ENCODE data around the gene CDH4.
A peak's percentile ranks its signal among the peaks of the same experiment; 100 is the strongest.

CDH4 gene

GRCh38 chr20:61551401-61551800 lies 299.3 kb downstream of the CDH4 start:
- H3K23ac ChIP-seq (ENCODE audit: low read depth, low read length, poor library complexity), result no peak overlapping the region
- WGBS, 2 donors (ENCODE audit: extremely low coverage in 2 of 2, insufficient read length in 2 of 2, insufficient replicate concordance in 1 of 2), result no CpG with 5 or more reads among the region's 2 CpGs
- no peak overlapping the region for H3K4me3 ChIP-seq (ENCODE audit: low read length in 2 of 2)
- no peak for DNase-seq (ENCODE audit: low spot score)
- no peak overlapping the region for H2AFZ ChIP-seq (ENCODE audit: low read length)
- H2BK5ac ChIP-seq (ENCODE audit: low read length), result no peak overlapping the region
- no peak overlapping the region for H2BK120ac ChIP-seq (ENCODE audit: low read depth, low read length)
- no peak overlapping the region for H3K9ac ChIP-seq (ENCODE audit: low read depth, low read length, poor library complexity)
- no peak overlapping the region for H4K91ac ChIP-seq (ENCODE audit: low read depth, low read length, poor library complexity)
- no peaks in the 10 kb centered on the region for H3K4me1 ChIP-seq (ENCODE audit: control insufficient read depth in 2 of 2, insufficient read depth in 1 of 2, low read depth in 1 of 2, low read length in 2 of 2)
- peaks cover 4 to 14% of the 10 kb centered on the region in 2 donors for H3K9me3 ChIP-seq (replicated peaks in 1 of 2; ENCODE audit: control insufficient read depth in 2 of 2, insufficient read depth in 1 of 2, low read depth in 1 of 2, low read length in 2 of 2)
- no peaks in the 10 kb centered on the region for H3K79me1 ChIP-seq (ENCODE audit: low read depth, low read length)
- H3K18ac ChIP-seq (ENCODE audit: low read length), result no peak overlapping the region
- H2BK15ac ChIP-seq (ENCODE audit: low read length), result no peak overlapping the region
- no peak overlapping the region for H2BK12ac ChIP-seq (ENCODE audit: low read length)
- H3K4ac ChIP-seq (ENCODE audit: low read length), result no peak overlapping the region
- no peak overlapping the region for H3K27ac ChIP-seq (replicated peaks; ENCODE audit: low read length)
- no peak overlapping the region for H3K14ac ChIP-seq (ENCODE audit: low read length)
- no peak overlapping the region for H2AK5ac ChIP-seq (ENCODE audit: low read depth, low read length)
- H3K36me3 ChIP-seq (replicated peaks in 1 of 2; ENCODE audit: control insufficient read depth in 2 of 2, insufficient read depth in 2 of 2, low read length in 2 of 2), result no peaks in the 10 kb centered on the region
- H3K27me3 ChIP-seq (ENCODE audit: control insufficient read depth in 3 of 3, insufficient read depth in 3 of 3, low read depth in 1 of 3, low read length in 3 of 3), result no peaks in the 10 kb centered on the region
- H3K4me2 ChIP-seq (ENCODE audit: insufficient read depth, low read length, poor library complexity, severe bottlenecking), result no peak overlapping the region
- no peak overlapping the region for H4K8ac ChIP-seq (ENCODE audit: low read depth, low read length)

DNA sequence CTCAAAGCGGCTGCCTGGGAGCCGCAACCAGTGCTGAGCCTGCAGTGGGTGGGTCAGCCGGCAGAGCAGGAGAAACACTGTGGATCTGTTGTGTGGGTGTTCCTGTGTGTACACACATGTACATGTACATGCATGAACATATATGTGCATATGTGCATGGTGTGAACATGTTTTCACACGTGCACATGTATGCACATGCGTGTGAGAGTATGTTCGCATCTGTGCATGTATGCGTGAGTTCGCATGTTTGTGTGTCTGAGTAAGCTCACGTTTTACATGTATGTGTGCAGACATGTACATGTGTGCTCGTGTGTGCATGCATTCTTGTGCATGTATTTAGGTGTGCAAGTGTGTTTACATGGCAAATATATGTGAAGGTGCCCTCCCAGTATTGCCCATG lies 302.6 kb downstream of the CDH4 start:
- Histone ChIP-seq H2BK120ac (ENCODE audit: low read depth, low read length) (no peak overlapping the region), H3K18ac (ENCODE audit: low read length) (no peak overlapping the region), H3K79me1 (ENCODE audit: low read depth, low read length) (no peaks in the 10 kb centered on the region), H2AFZ (ENCODE audit: low read length) (no peak overlapping the region), H2BK15ac (ENCODE audit: low read length) (no peak overlapping the region), H3K14ac (ENCODE audit: low read length) (no peak overlapping the region), H3K4me1 (ENCODE audit: control insufficient read depth in 2 of 2, insufficient read depth in 1 of 2, low read depth in 1 of 2, low read length in 2 of 2) (peaks cover 0 to 6% of the 10 kb centered on the region in 2 donors), H3K4ac (ENCODE audit: low read length) (no peak overlapping the region), H4K8ac (ENCODE audit: low read depth, low read length) (no peak overlapping the region), H3K23ac (ENCODE audit: low read depth, low read length, poor library complexity) (no peak overlapping the region), H2AK5ac (ENCODE audit: low read depth, low read length) (no peak overlapping the region), H4K91ac (ENCODE audit: low read depth, low read length, poor library complexity) (no peak overlapping the region), H2BK5ac (ENCODE audit: low read length) (peak overlapping the region; percentile 3), H3K4me2 (ENCODE audit: insufficient read depth, low read length, poor library complexity, severe bottlenecking) (no peak overlapping the region), H2BK12ac (ENCODE audit: low read length) (no peak overlapping the region), H3K36me3 (replicated peaks in 1 of 2; ENCODE audit: control insufficient read depth in 2 of 2, insufficient read depth in 2 of 2, low read length in 2 of 2) (no peaks in the 10 kb centered on the region), H3K9me3 (replicated peaks in 1 of 2; ENCODE audit: control insufficient read depth in 2 of 2, insufficient read depth in 1 of 2, low read depth in 1 of 2, low read length in 2 of 2) (peaks cover 6 to 18% of the 10 kb centered on the region in 2 donors), H3K4me3 (ENCODE audit: low read length in 2 of 2) (peak overlapping the region in 1 of 2 donors; percentile 27), H3K9ac (ENCODE audit: low read depth, low read length, poor library complexity) (no peak overlapping the region), H3K27ac (replicated peaks; ENCODE audit: low read length) (no peak overlapping the region), H3K27me3 (ENCODE audit: control insufficient read depth in 3 of 3, insufficient read depth in 3 of 3, low read depth in 1 of 3, low read length in 3 of 3) (no peaks in the 10 kb centered on the region)
- WGBS, 2 donors (ENCODE audit: extremely low coverage in 2 of 2, insufficient read length in 2 of 2, insufficient replicate concordance in 1 of 2), result no CpG with 5 or more reads among the region's 10 CpGs
- no peak for DNase-seq (ENCODE audit: low spot score)

DNA sequence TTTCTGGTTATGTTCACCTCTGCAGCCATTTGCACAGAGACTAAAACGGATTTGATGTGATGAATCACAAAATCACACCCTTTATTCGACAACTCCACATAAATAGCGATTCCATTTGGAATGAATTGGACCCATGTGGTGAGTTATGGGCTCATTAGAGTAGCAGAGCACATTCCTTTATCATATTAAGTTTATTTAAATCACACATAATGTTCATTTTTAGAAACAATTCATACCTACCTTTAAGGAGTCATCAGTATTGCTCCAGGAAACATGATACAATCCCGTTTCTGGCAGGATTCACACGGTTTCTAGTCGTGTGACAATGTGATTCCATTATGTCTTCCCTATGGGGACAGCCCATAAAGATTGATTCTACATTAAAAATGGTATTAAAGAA lies 303.5 kb downstream of the CDH4 start:
- no peak overlapping the region for H2BK12ac ChIP-seq (ENCODE audit: low read length)
- no peak overlapping the region for H2BK5ac ChIP-seq (ENCODE audit: low read length)
- no peak overlapping the region for H2AK5ac ChIP-seq (ENCODE audit: low read depth, low read length)
- no peak overlapping the region for H2AFZ ChIP-seq (ENCODE audit: low read length)
- H4K8ac ChIP-seq (ENCODE audit: low read depth, low read length), result no peak overlapping the region
- no peak overlapping the region for H4K91ac ChIP-seq (ENCODE audit: low read depth, low read length, poor library complexity)
- H3K4me3 ChIP-seq (ENCODE audit: low read length in 2 of 2), result no peak overlapping the region
- H3K14ac ChIP-seq (ENCODE audit: low read length), result no peak overlapping the region
- no CpG with 5 or more reads among the region's 6 CpGs for WGBS, 2 donors (ENCODE audit: extremely low coverage in 2 of 2, insufficient read length in 2 of 2, insufficient replicate concordance in 1 of 2)
- H3K4me2 ChIP-seq (ENCODE audit: insufficient read depth, low read length, poor library complexity, severe bottlenecking), result no peak overlapping the region
- H3K4me1 ChIP-seq (ENCODE audit: control insufficient read depth in 2 of 2, insufficient read depth in 1 of 2, low read depth in 1 of 2, low read length in 2 of 2), result peaks cover 0 to 8% of the 10 kb centered on the region in 2 donors
- no peaks in the 10 kb centered on the region for H3K79me1 ChIP-seq (ENCODE audit: low read depth, low read length)
- no peaks in the 10 kb centered on the region for H3K36me3 ChIP-seq (replicated peaks in 1 of 2; ENCODE audit: control insufficient read depth in 2 of 2, insufficient read depth in 2 of 2, low read length in 2 of 2)
- no peak overlapping the region for H3K23ac ChIP-seq (ENCODE audit: low read depth, low read length, poor library complexity)
- H2BK120ac ChIP-seq (ENCODE audit: low read depth, low read length), result no peak overlapping the region
- no peak overlapping the region for H3K27ac ChIP-seq (replicated peaks; ENCODE audit: low read length)
- H3K27me3 ChIP-seq (ENCODE audit: control insufficient read depth in 3 of 3, insufficient read depth in 3 of 3, low read depth in 1 of 3, low read length in 3 of 3), result no peaks in the 10 kb centered on the region
- no peak overlapping the region for H2BK15ac ChIP-seq (ENCODE audit: low read length)
- peaks cover 6 to 18% of the 10 kb centered on the region in 2 donors for H3K9me3 ChIP-seq (replicated peaks in 1 of 2; ENCODE audit: control insufficient read depth in 2 of 2, insufficient read depth in 1 of 2, low read depth in 1 of 2, low read length in 2 of 2)
- DNase-seq (ENCODE audit: low spot score), result no peak
- H3K4ac ChIP-seq (ENCODE audit: low read length), result no peak overlapping the region
- no peak overlapping the region for H3K18ac ChIP-seq (ENCODE audit: low read length)
- no peak overlapping the region for H3K9ac ChIP-seq (ENCODE audit: low read depth, low read length, poor library complexity)

- Histone ChIP-seq H3K9me3 (replicated peaks in 1 of 2; ENCODE audit: control insufficient read depth in 2 of 2, insufficient read depth in 1 of 2, low read depth in 1 of 2, low read length in 2 of 2) (peaks cover 6 to 15% of the 10 kb centered on the region in 2 donors), H4K91ac (ENCODE audit: low read depth, low read length, poor library complexity) (no peak overlapping the region), H3K23ac (ENCODE audit: low read depth, low read length, poor library complexity) (no peak overlapping the region), H2BK120ac (ENCODE audit: low read depth, low read length) (no peak overlapping the region), H3K4me2 (ENCODE audit: insufficient read depth, low read length, poor library complexity, severe bottlenecking) (no peak overlapping the region), H2AK5ac (ENCODE audit: low read depth, low read length) (peak overlapping the region; percentile 92), H2AFZ (ENCODE audit: low read length) (no peak overlapping the region), H2BK15ac (ENCODE audit: low read length) (no peak overlapping the region), H3K18ac (ENCODE audit: low read length) (no peak overlapping the region), H2BK5ac (ENCODE audit: low read length) (peak overlapping the region; percentile 55), H3K4ac (ENCODE audit: low read length) (no peak overlapping the region), H3K79me1 (ENCODE audit: low read depth, low read length) (no peaks in the 10 kb centered on the region), H3K36me3 (replicated peaks in 1 of 2; ENCODE audit: control insufficient read depth in 2 of 2, insufficient read depth in 2 of 2, low read length in 2 of 2) (no peaks in the 10 kb centered on the region), H3K4me3 (ENCODE audit: low read length in 2 of 2) (no peak overlapping the region), H3K9ac (ENCODE audit: low read depth, low read length, poor library complexity) (no peak overlapping the region), H3K27ac (replicated peaks; ENCODE audit: low read length) (no peak overlapping the region), H4K8ac (ENCODE audit: low read depth, low read length) (no peak overlapping the region), H3K14ac (ENCODE audit: low read length) (no peak overlapping the region), H3K4me1 (ENCODE audit: control insufficient read depth in 2 of 2, insufficient read depth in 1 of 2, low read depth in 1 of 2, low read length in 2 of 2) (peaks cover 0 to 8% of the 10 kb centered on the region in 2 donors), H2BK12ac (ENCODE audit: low read length) (no peak overlapping the region), H3K27me3 (ENCODE audit: control insufficient read depth in 3 of 3, insufficient read depth in 3 of 3, low read depth in 1 of 3, low read length in 3 of 3) (no peaks in the 10 kb centered on the region)
- DNase-seq (ENCODE audit: low spot score), result no peak
- no CpG with 5 or more reads among the region's 3 CpGs for WGBS, 2 donors (ENCODE audit: extremely low coverage in 2 of 2, insufficient read length in 2 of 2, insufficient replicate concordance in 1 of 2)
These were observed 304.1 kb downstream of the CDH4 start for GRCh38 chr20:61556111-61556510.
